ENCODE measurements around the gene ITPKC. TPM values are rescaled to one million over a fixed set of nuclear protein-coding genes. Genes with fewer than 3 reads are reported as not detected.

Gene ITPKC
- 6.4 TPM for polyA plus RNA-seq (2013)

- Histone ChIP-seq H3K4me3 (ENCODE audit: control insufficient read depth in 1 of 7, extremely low read depth in 1 of 7, insufficient read depth in 4 of 7, low read depth in 2 of 7, low read length in 6 of 7) (peak within 1 kb of the TSS; percentile 64 to 95 (median 83)), H3K27ac (ENCODE audit: insufficient read depth in 1 of 2, low read depth in 1 of 2, low read length in 2 of 2, poor library complexity in 1 of 2, severe bottlenecking in 2 of 2) (peak within 1 kb of the TSS; percentile 88 to 97), H3K36me3 (ENCODE audit: control insufficient read depth in 4 of 4, insufficient read depth in 4 of 4, low read length in 3 of 4) (peaks cover 0 to 4% (median 2%) of the 10 kb centered on the region in 4 experiments), H3K27me3 (replicated peaks in 2 of 5; ENCODE audit: control insufficient read depth in 4 of 5, insufficient read depth in 5 of 5, low read length in 4 of 5) (no peaks in the 10 kb centered on the region), H3K9me3 (ENCODE audit: control extremely low read depth in 1 of 5, control insufficient read depth in 4 of 5, insufficient read depth in 2 of 5, low read depth in 1 of 5, low read length in 4 of 5) (no peaks in the 10 kb centered on the region), H3K4me1 (ENCODE audit: control extremely low read depth in 1 of 4, control insufficient read depth in 4 of 4, insufficient read depth in 4 of 4, low read length in 3 of 4) (peaks cover 2 to 58% (median 48%) of the 10 kb centered on the region in 4 experiments)
- 0% methylated on average over 53 of the region's 76 CpGs for WGBS (ENCODE audit: insufficient coverage)
- ChIA-PET CTCF (interaction anchor here (1.4 to 1.6 kb wide), 2 partner anchors 33 to 89 kb away, joined by 4 to 5 read pairs; no protein-coding TSS in a partner anchor), POLR2A (interaction anchor here (0.6 to 1.3 kb wide), 2 partner anchors 34 to 61 kb away, joined by 4 read pairs; partner anchors contain the start of genes ACTMAP, RAB4B and SNRPA)
- DNase-seq = peak; percentile 96 to 98 (median 98)
Measured at GRCh38 chr19:40716482-40717324, at the start of gene ITPKC, which contains the start of gene COQ8B. Gene ITPKC, plus strand, starts transcription at chr19:40717112. Its CDS starts 24 bp downstream, at chr19:40717136. Gene COQ8B, minus strand, starts transcription at chr19:40716886. Its CDS starts 2,254 bp downstream, at chr19:40714632.

GRCh38 chr19:40667602-40668001, 49.3 kb upstream of the ITPKC start:
- H3K27me3 ChIP-seq (replicated peaks in 2 of 5; ENCODE audit: control insufficient read depth in 4 of 5, insufficient read depth in 5 of 5, low read length in 4 of 5) = no peaks in the 10 kb centered on the region
- 99% methylated on average over 12 of the region's 14 CpGs for WGBS (ENCODE audit: insufficient coverage)
- peaks cover 0 to 14% (median 10%) of the 10 kb centered on the region in 4 experiments for H3K4me1 ChIP-seq (ENCODE audit: control extremely low read depth in 1 of 4, control insufficient read depth in 4 of 4, insufficient read depth in 4 of 4, low read length in 3 of 4)
- peaks cover 0 to 16% (median 7%) of the 10 kb centered on the region in 5 experiments for H3K9me3 ChIP-seq (ENCODE audit: control extremely low read depth in 1 of 5, control insufficient read depth in 4 of 5, insufficient read depth in 2 of 5, low read depth in 1 of 5, low read length in 4 of 5)
- no peak overlapping the region for H3K4me3 ChIP-seq (ENCODE audit: control insufficient read depth in 1 of 7, extremely low read depth in 1 of 7, insufficient read depth in 4 of 7, low read depth in 2 of 7, low read length in 6 of 7)
- no peak overlapping the region for H3K27ac ChIP-seq (ENCODE audit: insufficient read depth in 1 of 2, low read depth in 1 of 2, low read length in 2 of 2, poor library complexity in 1 of 2, severe bottlenecking in 2 of 2)
- CTCF ChIA-PET = no interaction called here
- H3K36me3 ChIP-seq (ENCODE audit: control insufficient read depth in 4 of 4, insufficient read depth in 4 of 4, low read length in 3 of 4) = peaks cover 18 to 56% (median 38%) of the 10 kb centered on the region in 4 experiments
- POLR2A ChIA-PET = no interaction called here
- DNase-seq = no peak

DNA sequence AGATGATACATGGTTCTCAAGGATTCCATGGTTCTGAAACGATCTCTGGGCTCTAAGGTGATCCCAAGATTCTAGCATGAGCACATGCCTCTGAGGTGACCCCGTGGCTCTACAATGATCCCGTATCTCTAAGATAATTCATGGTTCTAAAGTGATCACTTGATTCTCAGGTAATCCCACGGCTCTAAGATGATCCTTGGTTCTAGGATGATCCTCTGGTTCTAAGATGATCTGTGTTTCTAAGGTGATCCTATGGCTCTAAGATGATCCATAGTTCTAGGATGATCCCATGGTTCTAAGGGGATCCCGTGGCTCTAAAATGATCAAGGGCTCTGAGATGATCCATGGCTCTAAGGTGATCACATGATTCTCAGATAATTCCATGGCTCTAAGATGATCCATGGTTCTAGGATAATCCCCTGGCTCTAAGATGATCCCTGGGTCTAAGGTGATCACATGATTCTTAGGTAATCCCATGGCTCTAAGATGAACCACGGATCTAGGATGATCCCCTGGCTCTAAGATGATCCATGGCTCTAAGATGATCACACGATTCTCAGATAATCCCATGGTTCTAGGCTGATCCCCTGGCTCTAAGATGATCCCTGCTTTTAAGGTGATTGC, 47.8 kb upstream of the ITPKC start:
- peaks cover 18 to 72% (median 49%) of the 10 kb centered on the region in 4 experiments for H3K36me3 ChIP-seq (ENCODE audit: control insufficient read depth in 4 of 4, insufficient read depth in 4 of 4, low read length in 3 of 4)

DNA sequence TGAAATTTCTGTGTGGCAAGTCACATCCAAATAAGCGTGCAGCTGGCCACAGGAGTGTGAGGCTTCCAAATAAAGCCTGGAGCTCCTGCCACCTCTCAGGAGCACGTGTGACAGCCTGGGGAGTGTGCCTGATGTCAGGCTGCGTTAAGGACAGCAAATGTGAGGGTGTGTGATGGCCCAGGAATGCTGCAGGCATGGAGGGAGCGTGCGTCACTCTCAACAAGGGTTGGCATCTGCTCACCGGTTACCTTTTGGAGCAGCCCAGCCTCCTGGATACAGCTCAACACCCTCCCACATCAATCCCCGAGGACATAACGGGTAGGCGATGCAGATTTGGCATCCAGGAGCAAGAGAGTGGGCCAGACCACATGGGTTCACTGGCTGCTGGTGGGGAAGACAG, 45.5 kb upstream of the ITPKC start:
- Histone ChIP-seq H3K4me3 (ENCODE audit: control insufficient read depth in 1 of 7, extremely low read depth in 1 of 7, insufficient read depth in 4 of 7, low read depth in 2 of 7, low read length in 6 of 7) (no peak overlapping the region), H3K27me3 (replicated peaks in 2 of 5; ENCODE audit: control insufficient read depth in 4 of 5, insufficient read depth in 5 of 5, low read length in 4 of 5) (no peaks in the 10 kb centered on the region), H3K4me1 (ENCODE audit: control extremely low read depth in 1 of 4, control insufficient read depth in 4 of 4, insufficient read depth in 4 of 4, low read length in 3 of 4) (peaks cover 0 to 4% (median 1%) of the 10 kb centered on the region in 4 experiments), H3K36me3 (ENCODE audit: control insufficient read depth in 4 of 4, insufficient read depth in 4 of 4, low read length in 3 of 4) (peaks cover 18 to 83% (median 53%) of the 10 kb centered on the region in 4 experiments), H3K27ac (ENCODE audit: insufficient read depth in 1 of 2, low read depth in 1 of 2, low read length in 2 of 2, poor library complexity in 1 of 2, severe bottlenecking in 2 of 2) (no peak overlapping the region), H3K9me3 (ENCODE audit: control extremely low read depth in 1 of 5, control insufficient read depth in 4 of 5, insufficient read depth in 2 of 5, low read depth in 1 of 5, low read length in 4 of 5) (peaks cover 0 to 16% (median 7%) of the 10 kb centered on the region in 5 experiments)
- POLR2A ChIA-PET = no interaction called here
- CTCF ChIA-PET = interaction anchor here (0.8 kb wide), 1 partner anchor 8 kb away, joined by 3 read pairs; no protein-coding TSS in a partner anchor
- WGBS (ENCODE audit: insufficient coverage) = 92% methylated on average over 6 of the region's 9 CpGs
- no peak for DNase-seq

More for the DNA sequence above, 47.8 kb upstream of the ITPKC start:
- H3K4me1 ChIP-seq (ENCODE audit: control extremely low read depth in 1 of 4, control insufficient read depth in 4 of 4, insufficient read depth in 4 of 4, low read length in 3 of 4) = peaks cover 0 to 4% (median 0%) of the 10 kb centered on the region in 4 experiments
- ChIA-PET POLR2A (no interaction called here), CTCF (no interaction called here)
- WGBS (ENCODE audit: insufficient coverage) = 90% methylated on average over 7 of the region's 7 CpGs
- H3K4me3 ChIP-seq (ENCODE audit: control insufficient read depth in 1 of 7, extremely low read depth in 1 of 7, insufficient read depth in 4 of 7, low read depth in 2 of 7, low read length in 6 of 7) = no peak overlapping the region
- DNase-seq = no peak
- H3K27me3 ChIP-seq (replicated peaks in 2 of 5; ENCODE audit: control insufficient read depth in 4 of 5, insufficient read depth in 5 of 5, low read length in 4 of 5) = no peaks in the 10 kb centered on the region
- H3K9me3 ChIP-seq (ENCODE audit: control extremely low read depth in 1 of 5, control insufficient read depth in 4 of 5, insufficient read depth in 2 of 5, low read depth in 1 of 5, low read length in 4 of 5) = peaks cover 0 to 16% (median 7%) of the 10 kb centered on the region in 5 experiments
- H3K27ac ChIP-seq (ENCODE audit: insufficient read depth in 1 of 2, low read depth in 1 of 2, low read length in 2 of 2, poor library complexity in 1 of 2, severe bottlenecking in 2 of 2) = no peak overlapping the region

DNA sequence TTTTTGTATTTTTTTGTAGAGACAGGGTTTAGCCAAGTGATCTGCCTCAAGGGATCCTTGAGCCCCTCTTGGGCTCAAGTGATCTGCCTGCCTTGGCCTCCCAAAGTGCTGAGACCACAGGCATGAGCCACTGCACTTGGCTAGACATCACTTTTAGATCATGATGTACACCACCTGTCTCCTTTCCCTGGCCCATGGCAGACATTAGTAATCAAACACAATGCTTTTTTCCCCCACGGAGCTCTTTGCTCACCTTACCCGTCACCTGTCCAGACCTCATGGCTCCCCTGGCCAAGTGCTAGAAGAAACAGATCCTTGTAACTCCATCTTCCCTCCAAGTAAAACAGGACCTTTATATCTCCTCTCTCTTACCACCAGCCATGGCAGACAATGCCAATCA, 44.9 kb upstream of the ITPKC start:
- Histone ChIP-seq H3K9me3 (ENCODE audit: control extremely low read depth in 1 of 5, control insufficient read depth in 4 of 5, insufficient read depth in 2 of 5, low read depth in 1 of 5, low read length in 4 of 5) (peaks cover 0 to 16% (median 7%) of the 10 kb centered on the region in 5 experiments), H3K4me3 (ENCODE audit: control insufficient read depth in 1 of 7, extremely low read depth in 1 of 7, insufficient read depth in 4 of 7, low read depth in 2 of 7, low read length in 6 of 7) (no peak overlapping the region), H3K4me1 (ENCODE audit: control extremely low read depth in 1 of 4, control insufficient read depth in 4 of 4, insufficient read depth in 4 of 4, low read length in 3 of 4) (peaks cover 0 to 4% (median 0%) of the 10 kb centered on the region in 4 experiments), H3K36me3 (ENCODE audit: control insufficient read depth in 4 of 4, insufficient read depth in 4 of 4, low read length in 3 of 4) (peaks cover 18 to 85% (median 54%) of the 10 kb centered on the region in 4 experiments), H3K27ac (ENCODE audit: insufficient read depth in 1 of 2, low read depth in 1 of 2, low read length in 2 of 2, poor library complexity in 1 of 2, severe bottlenecking in 2 of 2) (no peak overlapping the region), H3K27me3 (replicated peaks in 2 of 5; ENCODE audit: control insufficient read depth in 4 of 5, insufficient read depth in 5 of 5, low read length in 4 of 5) (no peaks in the 10 kb centered on the region)
- no peak for DNase-seq
- WGBS (ENCODE audit: insufficient coverage) = 100% methylated on average over 2 of the region's 2 CpGs
- CTCF ChIA-PET = no interaction called here
- POLR2A ChIA-PET = no interaction called here

DNA sequence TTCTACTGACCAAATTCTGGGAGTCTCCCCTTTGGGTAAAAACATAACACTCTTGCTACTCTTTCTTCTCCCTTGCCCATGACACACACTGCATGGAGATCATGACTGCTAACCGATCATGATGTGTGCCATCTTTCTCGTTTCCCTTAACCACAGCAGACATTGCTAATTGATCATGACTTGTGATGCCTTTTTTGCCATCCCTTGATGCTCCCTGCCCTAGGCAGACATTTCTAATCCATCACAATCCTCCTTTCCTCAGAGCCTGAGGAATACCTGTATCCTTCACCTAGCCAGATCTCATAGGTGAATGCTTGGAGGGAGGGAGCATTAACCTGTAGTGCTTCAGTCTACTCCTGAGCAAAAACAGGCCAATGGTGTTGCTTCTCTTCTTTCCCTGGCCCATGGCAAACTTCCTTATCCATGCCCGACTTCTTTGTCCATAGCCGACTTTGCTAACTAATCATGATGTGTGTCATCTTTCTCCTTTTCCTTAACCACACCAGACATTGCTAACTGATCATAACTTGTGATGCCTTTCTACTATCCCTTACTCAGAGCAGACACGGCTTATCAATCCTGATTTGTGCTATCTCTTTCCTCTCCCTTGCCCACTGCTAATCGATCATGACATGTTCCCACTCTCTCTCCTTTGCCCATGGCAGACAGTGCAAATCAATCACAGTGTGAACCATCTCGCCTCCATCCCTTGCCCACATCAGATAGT, 44.2 kb upstream of the ITPKC start:
- POLR2A ChIA-PET = no interaction called here
- H3K27me3 ChIP-seq (replicated peaks in 2 of 5; ENCODE audit: control insufficient read depth in 4 of 5, insufficient read depth in 5 of 5, low read length in 4 of 5) = no peaks in the 10 kb centered on the region
- WGBS (ENCODE audit: insufficient coverage) = 94% methylated on average over 7 of the region's 7 CpGs

More for the DNA sequence above, 44.2 kb upstream of the ITPKC start:
- H3K36me3 ChIP-seq (ENCODE audit: control insufficient read depth in 4 of 4, insufficient read depth in 4 of 4, low read length in 3 of 4) = peaks cover 18 to 86% (median 56%) of the 10 kb centered on the region in 4 experiments
- peaks cover 0 to 16% (median 7%) of the 10 kb centered on the region in 5 experiments for H3K9me3 ChIP-seq (ENCODE audit: control extremely low read depth in 1 of 5, control insufficient read depth in 4 of 5, insufficient read depth in 2 of 5, low read depth in 1 of 5, low read length in 4 of 5)
- no peak overlapping the region for H3K4me3 ChIP-seq (ENCODE audit: control insufficient read depth in 1 of 7, extremely low read depth in 1 of 7, insufficient read depth in 4 of 7, low read depth in 2 of 7, low read length in 6 of 7)
- H3K27ac ChIP-seq (ENCODE audit: insufficient read depth in 1 of 2, low read depth in 1 of 2, low read length in 2 of 2, poor library complexity in 1 of 2, severe bottlenecking in 2 of 2) = no peak overlapping the region
- no peak for DNase-seq
- peaks cover 0 to 4% (median 0%) of the 10 kb centered on the region in 4 experiments for H3K4me1 ChIP-seq (ENCODE audit: control extremely low read depth in 1 of 4, control insufficient read depth in 4 of 4, insufficient read depth in 4 of 4, low read length in 3 of 4)
- CTCF ChIA-PET = no interaction called here
